NCI-H526 treated with DMSO at 0.1 percent for 48 hours (cell line): ENCODE results near the gene CCDC87.

Experiments used
- DNase-seq: peaks from one replicate; lab custom pipeline; 2025; lab: John Stamatoyannopoulos, UW

Gene CCDC87

DNA sequence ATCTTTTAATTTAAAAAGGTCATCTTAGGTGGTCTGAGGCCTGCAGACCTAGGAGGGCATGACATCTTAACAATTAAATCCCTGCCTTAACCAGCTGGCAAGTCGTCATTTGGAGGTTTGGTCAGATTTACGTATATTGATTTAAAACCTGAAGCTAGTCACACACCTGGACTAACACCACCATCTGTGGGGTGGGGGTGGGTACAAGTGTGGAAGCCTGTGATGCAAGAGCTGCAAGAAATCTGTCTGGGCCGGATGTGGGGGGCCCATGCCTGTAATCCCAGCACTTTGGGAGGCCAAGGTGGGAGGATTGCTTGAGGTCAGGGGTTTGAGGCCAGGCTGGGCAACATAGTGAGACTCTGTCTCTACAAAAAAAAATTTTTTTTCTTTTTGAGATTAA lies 11.6 kb downstream of the CCDC87 start:
- DNase-seq, result no peak

GRCh38 chr11:66580803-66581202 lies 12.1 kb downstream of the CCDC87 start:
- DNase-seq, result no peak

DNA sequence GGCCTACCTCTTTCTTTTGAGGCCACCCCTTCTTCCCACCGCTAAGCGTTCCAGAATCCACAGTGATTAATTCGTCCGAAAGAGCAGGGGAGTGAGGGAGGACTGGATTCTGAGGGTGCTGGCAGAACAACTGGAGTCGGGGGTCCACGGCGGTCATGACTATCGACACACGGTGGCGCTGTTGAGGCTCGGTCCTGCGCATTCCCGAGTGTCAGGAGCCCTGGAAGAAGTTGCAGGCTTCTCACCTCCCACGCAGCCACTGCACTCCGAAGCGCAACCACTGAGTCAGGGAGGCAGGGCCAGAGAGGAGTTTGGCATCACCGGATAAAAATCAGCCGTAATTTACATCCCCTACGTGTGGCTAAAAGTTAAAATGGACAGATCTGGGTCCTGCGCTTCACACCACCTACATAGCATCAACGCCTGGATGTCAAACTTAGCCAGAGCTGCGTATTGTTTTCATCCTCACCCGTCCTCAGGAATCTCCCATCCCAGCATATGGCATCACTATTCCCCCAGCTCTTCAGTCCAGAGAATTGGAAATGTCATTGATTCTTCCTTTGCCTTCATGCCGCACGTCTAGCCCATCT lies 13.8 kb downstream of the CCDC87 start:
- DNase-seq, result peak; percentile 46

GRCh38 chr11:66570850-66571180 lies 22.0 kb downstream of the CCDC87 start:
- no peak for DNase-seq

DNA sequence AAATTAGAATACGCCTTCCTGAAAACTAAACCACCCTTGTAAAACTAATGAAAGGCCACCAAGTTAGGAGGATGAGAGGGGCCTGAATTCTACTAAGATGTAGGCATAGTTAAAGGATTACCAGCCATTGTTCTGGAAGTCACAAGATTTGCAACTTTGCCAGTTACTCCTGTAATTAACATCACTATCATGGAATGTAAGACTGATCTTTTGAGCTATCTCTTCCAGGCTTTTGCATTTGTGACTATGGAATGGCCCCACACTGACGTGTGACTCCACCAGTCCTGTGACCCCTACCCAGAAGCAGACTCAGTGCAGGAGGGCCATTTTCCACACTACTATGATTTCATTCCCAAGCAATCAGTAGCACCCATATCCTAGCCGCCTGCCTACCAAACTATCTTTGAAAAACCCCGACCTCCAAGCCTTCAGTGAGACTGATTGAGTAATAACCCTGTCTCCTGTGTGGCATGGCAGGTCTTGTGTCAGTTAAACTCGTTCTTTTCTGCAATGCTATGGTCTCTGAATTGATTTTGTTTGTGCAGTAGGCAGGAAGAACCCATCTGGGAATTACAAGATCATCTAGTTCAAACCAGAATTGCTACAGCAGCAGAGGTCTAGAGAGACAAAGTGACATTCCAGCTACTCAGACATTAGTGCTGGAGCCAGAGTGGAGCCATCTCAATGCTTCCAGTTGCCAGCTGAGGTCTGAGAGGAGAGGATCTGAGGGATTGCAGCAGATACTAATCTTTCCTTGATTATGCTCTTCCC lies 22.6 kb downstream of the CCDC87 start:
- DNase-seq, result no peak

DNA sequence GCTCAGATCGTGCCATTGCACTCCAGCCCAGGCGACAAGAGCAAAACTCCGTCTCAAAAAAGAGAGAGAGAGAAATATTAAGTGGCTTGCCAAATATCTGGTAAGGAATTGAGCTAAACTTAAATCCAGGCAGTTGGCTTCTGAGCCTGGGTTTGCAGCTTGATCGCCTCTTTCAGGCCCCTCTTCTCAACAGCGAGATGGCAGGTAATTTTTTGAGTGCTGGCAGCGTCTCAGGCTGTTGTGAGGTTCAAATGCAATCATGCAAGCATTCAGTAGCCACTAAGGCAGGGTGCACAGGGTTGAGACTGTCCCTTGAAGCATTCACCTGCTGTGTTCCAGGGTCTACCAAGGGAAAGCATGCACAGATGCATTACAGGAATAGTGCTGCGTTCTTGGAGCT lies 23.8 kb downstream of the CCDC87 start:
- no peak for DNase-seq

DNA sequence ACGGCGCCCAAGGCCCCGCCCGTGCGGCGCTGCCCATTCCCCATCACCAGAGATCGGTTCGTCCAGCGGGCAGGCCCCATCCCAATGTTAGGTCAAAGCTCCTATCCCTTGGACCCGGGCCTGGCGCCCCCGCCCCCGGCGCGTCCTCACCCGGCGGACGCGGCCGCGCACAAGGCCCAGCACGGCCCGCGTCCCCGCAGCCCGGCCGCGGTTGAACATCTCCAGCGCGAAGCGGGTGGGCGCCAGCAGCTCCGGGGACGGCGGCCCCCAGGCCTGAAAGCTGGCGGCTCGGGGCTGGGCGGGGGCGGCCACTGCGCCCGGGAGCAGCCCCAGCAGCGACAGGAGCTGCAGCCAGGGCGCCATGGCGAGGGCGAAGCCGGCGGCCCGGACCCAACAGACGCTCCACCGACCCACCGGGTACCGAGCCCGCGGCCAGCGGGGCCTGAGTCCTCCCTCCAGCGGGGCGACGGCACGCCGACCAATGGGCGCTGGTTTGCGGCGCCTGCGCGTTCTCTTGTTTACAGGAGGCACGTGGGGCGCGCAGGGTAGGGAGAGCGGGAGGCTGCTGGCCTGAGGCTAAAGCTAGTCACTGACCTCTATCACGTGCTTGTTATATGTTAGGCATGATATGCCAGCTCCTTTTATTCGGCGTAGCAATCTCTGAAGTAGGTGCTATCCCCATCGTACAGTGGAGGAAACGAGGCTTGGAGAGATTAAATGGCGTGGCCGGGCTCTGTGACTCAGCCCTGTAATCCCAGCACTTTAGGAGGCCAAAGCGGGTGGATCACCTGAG lies 24.5 kb downstream of the CCDC87 start, which contains the start of gene CTSF:
Gene CTSF (minus strand): TSS at position 483 of the 793 bp plus-strand sequence. CDS start 120 bp downstream, at position 363.
- peak; percentile 49 for DNase-seq

- no peak for DNase-seq
These were observed 25.1 kb downstream of the CCDC87 start for GRCh38 chr11:66567787-66568123.

DNA sequence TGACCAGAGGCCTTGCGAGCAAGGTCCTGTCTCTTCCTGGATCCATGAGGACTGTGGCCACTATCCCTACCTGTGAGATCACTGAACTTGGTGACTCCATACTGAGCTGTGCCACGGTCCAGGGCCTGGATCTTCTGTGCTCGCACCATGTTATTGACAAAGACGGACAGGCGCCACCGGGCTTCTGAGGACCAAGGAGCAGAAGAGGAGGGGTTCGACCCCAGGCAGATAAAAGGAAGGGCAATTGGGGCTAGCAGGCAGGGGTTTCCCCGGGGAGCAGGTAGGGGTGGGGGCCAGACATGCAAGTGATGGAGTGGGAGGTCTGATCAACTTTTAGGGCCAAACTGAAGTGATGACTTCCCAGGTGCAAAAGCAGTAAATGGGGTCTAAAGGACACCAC lies 26.6 kb downstream of the CCDC87 start:
- DNase-seq, result no peak

- no peak for DNase-seq
These were observed 27.9 kb downstream of the CCDC87 start for GRCh38 chr11:66564984-66565383.

DNA sequence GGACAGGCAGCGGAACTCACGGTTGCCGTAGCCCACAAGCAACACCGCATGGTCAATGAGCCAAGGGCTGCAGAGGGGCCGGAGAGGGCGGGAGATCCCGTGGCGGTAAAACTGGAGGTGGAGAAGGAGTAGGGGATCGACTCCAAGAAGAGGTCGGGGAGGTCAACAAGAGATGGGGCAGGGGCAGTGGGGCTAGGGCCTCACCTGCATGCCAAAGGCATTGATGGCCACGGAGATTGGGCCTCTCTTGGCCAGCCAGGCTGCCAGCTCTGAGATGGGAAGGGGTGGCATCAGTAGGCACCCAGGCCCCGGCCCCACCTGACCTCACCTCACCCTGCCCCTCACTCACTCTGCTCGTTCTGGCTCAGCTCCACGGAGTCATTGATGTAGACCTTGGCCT lies 28.3 kb downstream of the CCDC87 start:
- no peak for DNase-seq

GRCh38 chr11:66563832-66564231 lies 29.0 kb downstream of the CCDC87 start:
- DNase-seq, result no peak

- no peak for DNase-seq
These were observed 29.8 kb downstream of the CCDC87 start for GRCh38 chr11:66562907-66563583.

DNA sequence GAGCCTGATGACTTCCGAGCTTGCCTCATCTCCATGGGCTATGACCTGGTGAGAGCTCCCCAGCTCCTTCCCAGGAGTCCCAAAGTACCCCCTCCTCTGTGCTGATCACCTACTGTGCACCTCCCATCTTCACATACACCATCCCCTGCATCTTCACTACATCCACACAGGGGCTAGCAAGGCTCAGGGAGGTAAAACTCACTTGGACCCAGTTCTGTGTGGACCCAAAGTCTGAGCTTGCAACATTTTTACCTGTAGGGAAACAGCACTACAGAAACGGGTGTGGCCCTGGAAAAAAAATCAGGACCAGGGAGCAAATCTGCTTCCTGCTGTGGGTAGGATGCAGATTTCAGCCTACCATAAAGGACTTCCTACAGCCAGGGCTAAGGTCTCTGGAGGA lies 30.6 kb downstream of the CCDC87 start:
- DNase-seq, result no peak

DNA sequence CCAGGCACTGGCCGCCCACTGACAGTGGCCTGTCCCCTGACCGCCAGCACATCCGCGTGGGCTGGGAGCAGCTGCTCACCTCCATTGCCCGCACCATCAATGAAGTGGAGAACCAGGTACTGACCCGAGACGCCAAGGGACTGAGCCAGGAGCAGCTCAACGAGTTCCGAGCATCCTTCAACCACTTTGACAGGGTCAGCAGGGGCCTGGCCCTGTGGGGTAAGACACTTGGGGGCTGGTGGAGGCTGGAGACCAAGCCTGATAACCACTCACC lies 31.0 kb downstream of the CCDC87 start:
- DNase-seq, result no peak

GRCh38 chr11:66561178-66561974 lies 31.5 kb downstream of the CCDC87 start:
- DNase-seq, result no peak

DNA sequence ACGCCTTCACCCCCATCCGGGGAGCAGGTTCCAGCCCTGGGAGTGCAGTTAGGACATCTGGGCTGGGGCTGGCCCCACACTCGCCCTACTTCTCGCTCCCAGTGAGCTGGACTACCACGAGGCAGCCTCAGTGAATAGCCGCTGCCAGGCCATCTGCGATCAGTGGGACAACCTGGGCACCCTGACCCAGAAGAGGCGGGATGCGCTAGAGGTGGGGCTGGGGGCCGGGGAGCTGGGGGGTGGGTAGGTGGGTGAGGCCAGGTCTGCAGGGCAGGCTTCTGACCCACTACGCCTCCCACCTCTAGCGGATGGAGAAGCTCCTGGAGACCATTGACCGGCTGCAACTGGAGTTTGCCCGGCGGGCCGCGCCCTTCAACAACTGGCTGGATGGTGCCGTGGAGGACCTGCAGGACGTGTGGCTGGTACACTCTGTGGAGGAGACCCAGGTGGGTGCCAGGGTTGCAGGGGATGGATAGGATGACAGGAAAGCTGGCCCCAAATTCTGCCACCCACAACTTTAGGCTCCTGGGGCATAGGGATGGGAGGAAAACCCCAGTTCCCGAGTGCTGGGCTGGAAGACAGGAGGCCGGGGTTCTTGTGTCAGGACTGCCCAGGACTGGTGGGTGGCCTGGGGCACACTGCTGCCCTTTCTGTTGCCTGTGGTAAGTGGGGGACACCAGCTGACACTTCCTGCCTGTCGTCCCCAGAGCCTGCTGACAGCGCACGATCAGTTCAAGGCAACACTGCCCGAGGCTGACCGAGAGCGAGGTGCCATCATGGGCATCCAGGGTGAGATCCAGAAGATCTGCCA lies 32.8 kb downstream of the CCDC87 start:
- no peak for DNase-seq

DNA sequence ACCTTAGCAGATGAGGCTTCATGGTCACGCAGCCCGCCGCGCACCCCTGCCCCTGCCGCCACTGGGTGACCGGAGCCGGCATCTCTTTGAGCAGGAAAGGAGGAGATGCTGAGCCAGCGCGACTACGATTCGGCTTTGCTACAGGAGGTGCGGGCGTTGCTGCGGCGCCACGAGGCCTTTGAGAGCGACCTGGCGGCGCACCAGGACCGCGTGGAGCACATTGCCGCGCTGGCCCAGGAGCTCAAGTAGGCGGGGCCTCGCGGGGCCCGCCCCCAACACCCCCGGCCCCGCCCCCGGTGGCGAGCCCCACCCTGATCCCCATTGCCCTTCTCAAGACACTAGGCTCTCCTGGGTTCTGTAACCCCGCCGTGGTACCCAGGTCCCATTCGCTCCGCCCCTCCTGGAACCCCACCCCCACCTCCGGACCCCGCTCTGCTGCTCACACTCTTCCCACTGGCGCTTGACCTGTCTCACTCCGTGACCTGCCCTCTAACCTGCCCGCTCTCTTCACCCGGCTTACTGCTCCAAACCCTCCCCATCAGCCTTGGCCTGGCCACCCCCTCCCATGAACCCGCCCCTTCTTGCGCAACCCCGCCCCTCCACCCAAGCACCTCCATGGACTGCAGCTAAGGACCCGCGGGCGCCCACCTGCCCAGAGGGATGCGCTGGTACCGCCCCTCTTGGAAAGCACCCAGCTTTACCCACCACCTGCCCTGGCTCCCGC lies 33.6 kb downstream of the CCDC87 start:
- no peak for DNase-seq

GRCh38 chr11:66557733-66558326 lies 35.0 kb downstream of the CCDC87 start:
- no peak for DNase-seq

GRCh38 chr11:66556086-66556485 lies 36.8 kb downstream of the CCDC87 start:
- no peak for DNase-seq
